HepG2 (cell line): ENCODE measurements around the gene SAMMSON.

Source experiments
- EP300 ChIP-seq, 3 experiments: sonication (generic) in 1 of 3; formaldehyde crosslinking in 1 of 3; IDR thresholded peaks; 2 replicates each; pipeline versions ENCODE4 v1.5.1 to v1.6.1; 2011 to 2020; ENCODE audit warnings: low read depth in 2 of 3, low read length in 2 of 3, borderline replicate concordance in 1 of 3, improper control_type of control experiment in 1 of 3, mild to moderate bottlenecking in 1 of 3, missing genetic modification reagents in 1 of 3, moderate library complexity in 1 of 3
- EZH2 ChIP-seq: conservative IDR thresholded peaks from 2 replicates; pipeline ENCODE4 v1.6.1; 2012; ENCODE audit warnings: mild to moderate bottlenecking, low read depth, low read length, moderate library complexity
- PHF20 ChIP-seq: sonication (generic); formaldehyde crosslinking; IDR thresholded peaks from 2 replicates; pipeline ENCODE4 v1.5.0; 2020; ENCODE audit warnings: mild to moderate bottlenecking, missing genetic modification reagents
- POLR2A ChIP-seq, 2 experiments: IDR thresholded peaks; 2 replicates each; pipeline ENCODE4 v1.6.1; 2011; ENCODE audit warnings: low read depth in 2 of 2, low read length in 2 of 2, mild to moderate bottlenecking in 1 of 2, moderate library complexity in 1 of 2; ENCODE audit not compliant: insufficient read depth in 1 of 2
- POLR2AphosphoS5 ChIP-seq: IDR thresholded peaks from 2 replicates; pipeline ENCODE4 v1.6.1; 2012; ENCODE audit warnings: low read depth, low read length
- TBP ChIP-seq: sonication (generic); formaldehyde crosslinking; IDR thresholded peaks from 2 replicates; pipeline ENCODE4 v1.5.0; 2020; ENCODE audit warnings: missing genetic modification reagents
- ZFX ChIP-seq: sonication (generic); formaldehyde crosslinking; IDR thresholded peaks from 2 replicates; pipeline ENCODE4 v1.4.0; 2020; ENCODE audit warnings: mild to moderate bottlenecking, low read depth, missing genetic modification reagents, moderate library complexity
- ZNF317 ChIP-seq: sonication (generic); formaldehyde crosslinking; IDR thresholded peaks from 2 replicates; pipeline ENCODE4 v1.5.0; 2020; ENCODE audit warnings: mild to moderate bottlenecking, missing genetic modification reagents
- ZSCAN30 ChIP-seq: sonication (generic); formaldehyde crosslinking; IDR thresholded peaks from 2 replicates; pipeline ENCODE4 v1.5.0; 2020; ENCODE audit warnings: mild to moderate bottlenecking, missing genetic modification reagents
- TF ChIP-seq, protein P1 (sequence below): sonication (generic); formaldehyde crosslinking; IDR thresholded peaks from 2 replicates; pipeline ENCODE4 v1.4.0; 2020; ENCODE audit warnings: missing genetic modification reagents, borderline replicate concordance

DNA sequence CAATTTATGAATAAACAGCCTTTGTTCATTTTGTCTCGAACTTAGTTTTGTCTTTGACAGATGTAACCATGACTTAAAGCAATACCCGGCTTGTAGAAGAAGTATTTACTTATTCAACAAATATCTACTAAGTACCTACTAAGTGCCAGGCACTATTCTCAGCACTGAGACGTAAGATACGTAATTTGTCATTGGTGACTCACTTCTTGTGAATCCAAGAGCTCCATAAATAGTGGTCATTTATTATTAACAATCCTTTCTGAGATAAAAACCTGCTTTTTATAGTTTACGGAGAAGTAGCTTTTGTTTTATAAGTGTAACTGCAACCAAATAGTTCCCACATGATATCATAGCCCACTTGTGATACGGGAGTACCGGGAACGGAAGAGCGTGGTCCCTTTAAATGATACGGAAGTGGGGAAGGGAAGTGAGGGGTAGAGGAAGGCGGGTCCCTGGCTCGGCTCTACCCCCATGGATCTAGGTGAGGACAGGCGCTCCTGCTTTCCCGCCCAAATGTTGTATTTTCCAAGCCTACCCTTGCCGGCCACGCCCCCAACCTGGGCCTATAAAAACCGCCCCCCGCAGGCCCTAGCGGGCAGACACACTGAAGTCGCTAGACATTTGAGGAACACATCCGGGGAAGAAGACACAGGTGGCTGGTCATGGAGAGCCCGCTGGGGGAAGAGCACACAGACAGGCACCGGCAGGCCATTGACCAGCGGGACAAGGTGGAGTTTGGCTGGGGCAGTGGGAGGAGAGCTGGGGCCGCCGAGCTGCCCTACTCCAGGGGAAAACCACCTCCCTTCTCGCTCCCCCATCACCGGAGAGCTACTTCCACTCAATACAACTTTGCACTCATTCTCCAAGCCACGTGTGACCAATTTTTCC, at the start of gene SAMMSON:
- TF ChIP-seq EP300 (IDR thresholded peaks at IDR 0.05; ENCODE audit: low read depth in 2 of 2, low read length in 2 of 2) (no peak), EP300 (CRISPR knock-in tag; IDR thresholded peaks at IDR 0.05; ENCODE audit: borderline replicate concordance) (no peak), POLR2A (IDR thresholded peaks at IDR 0.05; ENCODE audit: insufficient read depth in 1 of 2, low read depth in 2 of 2, low read length in 2 of 2) (no peak), ZNF317 (CRISPR knock-in tag) (no peak), TBP (no peak), ZSCAN30 (no peak), ZFX (CRISPR knock-in tag) (no peak), EZH2 (no peak), PHF20 (no peak), POLR2AphosphoS5 (no peak)
- TF ChIP-seq, protein P1, sequence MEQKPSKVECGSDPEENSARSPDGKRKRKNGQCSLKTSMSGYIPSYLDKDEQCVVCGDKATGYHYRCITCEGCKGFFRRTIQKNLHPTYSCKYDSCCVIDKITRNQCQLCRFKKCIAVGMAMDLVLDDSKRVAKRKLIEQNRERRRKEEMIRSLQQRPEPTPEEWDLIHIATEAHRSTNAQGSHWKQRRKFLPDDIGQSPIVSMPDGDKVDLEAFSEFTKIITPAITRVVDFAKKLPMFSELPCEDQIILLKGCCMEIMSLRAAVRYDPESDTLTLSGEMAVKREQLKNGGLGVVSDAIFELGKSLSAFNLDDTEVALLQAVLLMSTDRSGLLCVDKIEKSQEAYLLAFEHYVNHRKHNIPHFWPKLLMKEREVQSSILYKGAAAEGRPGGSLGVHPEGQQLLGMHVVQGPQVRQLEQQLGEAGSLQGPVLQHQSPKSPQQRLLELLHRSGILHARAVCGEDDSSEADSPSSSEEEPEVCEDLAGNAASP: no peak
